GM21619 (cell line): Measurements from ENCODE around the gene PLPPR5.
"Not testable (repeated sequence)": the region's sequence is repeated elsewhere in the genome, so short reads cannot be mapped to it uniquely, and the experiment has no call there.

Experiments
- ATAC-seq: cut with Tn5 transposase; IDR thresholded peaks from one replicate; pipeline ENCODE4 v1.9.1; 2021; ENCODE audit not compliant: unreplicated experiment

The PLPPR5 gene

GRCh38 chr1:98919652-98920051, 85.0 kb downstream of the PLPPR5 start:
- ATAC-seq: no peak

GRCh38 chr1:98919211-98919610, 85.5 kb downstream of the PLPPR5 start:
- no peak for ATAC-seq

- ATAC-seq: no peak
Observed at GRCh38 chr1:98914547-98914946, 90.1 kb downstream of the PLPPR5 start.

GRCh38 chr1:98910827-98911226, 93.8 kb downstream of the PLPPR5 start:
- no peak for ATAC-seq

- ATAC-seq: no peak
Observed at GRCh38 chr1:98908980-98909379, 95.7 kb downstream of the PLPPR5 start.

- ATAC-seq: no peak
Observed at GRCh38 chr1:98906809-98907208, 97.9 kb downstream of the PLPPR5 start.

GRCh38 chr1:98906361-98906760, 98.3 kb downstream of the PLPPR5 start:
- no peak for ATAC-seq

GRCh38 chr1:98904684-98905083, 100.0 kb downstream of the PLPPR5 start:
- ATAC-seq: no peak

GRCh38 chr1:98903726-98904125, 100.9 kb downstream of the PLPPR5 start:
- no peak for ATAC-seq

GRCh38 chr1:98903261-98903660, 101.4 kb downstream of the PLPPR5 start:
- ATAC-seq: no peak

- ATAC-seq: no peak
Observed at GRCh38 chr1:98898940-98899339, 105.7 kb downstream of the PLPPR5 start.

- ATAC-seq: no peak
Observed at GRCh38 chr1:98897479-98897878, 107.2 kb downstream of the PLPPR5 start.

- ATAC-seq: no peak
Observed at GRCh38 chr1:98896711-98897445, 107.8 kb downstream of the PLPPR5 start.

GRCh38 chr1:98893371-98893770, 111.3 kb downstream of the PLPPR5 start:
- ATAC-seq: no peak

- no peak for ATAC-seq
Observed at GRCh38 chr1:98888869-98889268, 115.8 kb downstream of the PLPPR5 start.

- ATAC-seq: no peak
Observed at GRCh38 chr1:98887507-98887906, 117.2 kb downstream of the PLPPR5 start.

- ATAC-seq: no peak
Observed at GRCh38 chr1:98884864-98885263, 119.8 kb downstream of the PLPPR5 start.

- ATAC-seq: no peak
Observed at GRCh38 chr1:98881901-98882300, 122.8 kb downstream of the PLPPR5 start.

- not testable (repeated sequence) for ATAC-seq
Observed at GRCh38 chr1:98881234-98881633, 123.4 kb downstream of the PLPPR5 start.

- ATAC-seq: no peak
Observed at GRCh38 chr1:98874828-98875227, 129.8 kb downstream of the PLPPR5 start.

GRCh38 chr1:98870959-98871903, 133.4 kb downstream of the PLPPR5 start:
- ATAC-seq: peak; percentile 98

- no peak for ATAC-seq
Observed at GRCh38 chr1:98865796-98866195, 138.9 kb downstream of the PLPPR5 start.
